ENCODE measurements around the gene LCOR. TPM values are rescaled to one million over a fixed set of nuclear protein-coding genes. Genes with fewer than 3 reads are reported as not detected.
"Not testable (repeated sequence)": the region's sequence is repeated elsewhere in the genome, so short reads cannot be mapped to it uniquely, and the experiment has no call there.

Gene LCOR
- polyA plus RNA-seq, 1 experiment = 11.6 TPM

- no peak for DNase-seq (ENCODE audit: low read depth, low spot score)
- no peak for TF ChIP-seq CTCF (IDR thresholded peaks at IDR 0.05; ENCODE audit: low read depth, low read length)
- H3K9me3 ChIP-seq (ENCODE audit: control insufficient read depth, insufficient read depth, low read length) = no peaks in the 10 kb centered on the region
- H3K4me3 ChIP-seq (ENCODE audit: low read depth, low read length) = no peak overlapping the region
- CTCF ChIA-PET = no interaction called here
- POLR2A ChIA-PET = no interaction called here
- H3K27me3 ChIP-seq (ENCODE audit: control insufficient read depth, insufficient read depth, low read length) = no peaks in the 10 kb centered on the region
- H3K27ac ChIP-seq (ENCODE audit: low read depth, low read length) = no peak overlapping the region
These were observed 103.7 kb downstream of the LCOR start for GRCh38 chr10:96935810-96936209.

- H3K4me3 ChIP-seq (ENCODE audit: low read depth, low read length); H3K9me3 ChIP-seq (ENCODE audit: control insufficient read depth, insufficient read depth, low read length); DNase-seq (ENCODE audit: low read depth, low spot score); H3K27me3 ChIP-seq (ENCODE audit: control insufficient read depth, insufficient read depth, low read length); H3K27ac ChIP-seq (ENCODE audit: low read depth, low read length); POLR2A ChIA-PET: not testable (repeated sequence)
- CTCF ChIA-PET = interaction anchor here (0.8 kb wide), 1 partner anchor 93 kb away, joined by 3 read pairs; no protein-coding TSS in a partner anchor
These were observed 111.1 kb downstream of the LCOR start for GRCh38 chr10:96943161-96943560.

GRCh38 chr10:96947036-96947435 lies 114.9 kb downstream of the LCOR start:
- DNase-seq (ENCODE audit: low read depth, low spot score) = no peak
- Histone ChIP-seq H3K4me3 (ENCODE audit: low read depth, low read length) (no peak overlapping the region), H3K27ac (ENCODE audit: low read depth, low read length) (no peak overlapping the region), H3K9me3 (ENCODE audit: control insufficient read depth, insufficient read depth, low read length) (no peaks in the 10 kb centered on the region; the same call in 1 of the 2 replicates), H3K27me3 (ENCODE audit: control insufficient read depth, insufficient read depth, low read length) (no peaks in the 10 kb centered on the region)
- ChIA-PET CTCF (no interaction called here), POLR2A (interaction anchor here (0.7 kb wide), 1 partner anchor 70 kb away, joined by 4 read pairs; no protein-coding TSS in a partner anchor)
- TF ChIP-seq CTCF (IDR thresholded peaks at IDR 0.05; ENCODE audit: low read depth, low read length) = no peak

GRCh38 chr10:96949039-96949683 lies 117.1 kb downstream of the LCOR start:
- POLR2A ChIA-PET = no interaction called here
- H3K4me3 ChIP-seq (ENCODE audit: low read depth, low read length) = no peak overlapping the region
- CTCF ChIA-PET = interaction anchor here (0.9 kb wide), 1 partner anchor 38 kb away, joined by 4 read pairs; no protein-coding TSS in a partner anchor
- H3K27me3 ChIP-seq (ENCODE audit: control insufficient read depth, insufficient read depth, low read length) = no peaks in the 10 kb centered on the region
- DNase-seq (ENCODE audit: low read depth, low spot score) = no peak
- no peak overlapping the region for H3K27ac ChIP-seq (ENCODE audit: low read depth, low read length)
- no peaks in the 10 kb centered on the region for H3K9me3 ChIP-seq (ENCODE audit: control insufficient read depth, insufficient read depth, low read length)
- no peak for TF ChIP-seq CTCF (IDR thresholded peaks at IDR 0.05; ENCODE audit: low read depth, low read length)

GRCh38 chr10:96951954-96952353 lies 119.9 kb downstream of the LCOR start:
- Histone ChIP-seq H3K27me3 (ENCODE audit: control insufficient read depth, insufficient read depth, low read length) (no peaks in the 10 kb centered on the region), H3K27ac (ENCODE audit: low read depth, low read length) (no peak overlapping the region), H3K4me3 (ENCODE audit: low read depth, low read length) (no peak overlapping the region), H3K9me3 (ENCODE audit: control insufficient read depth, insufficient read depth, low read length) (no peaks in the 10 kb centered on the region)
- no peak for DNase-seq (ENCODE audit: low read depth, low spot score)
- POLR2A ChIA-PET = no interaction called here
- CTCF ChIA-PET = no interaction called here
- no peak for TF ChIP-seq CTCF (IDR thresholded peaks at IDR 0.05; ENCODE audit: low read depth, low read length)

Measured in AG04450 (cell line).